ENCODE data around the gene AGBL1.

- TF ChIP-seq POLR2AphosphoS5 (IDR thresholded peaks at IDR 0.05) (no peak), CTCF (IDR thresholded peaks at IDR 0.05) (no peak), POLR2A (IDR thresholded peaks at IDR 0.05) (no peak)
Observed at GRCh38 chr15:86328658-86329057, 249.0 kb downstream of the AGBL1 start.

Measured in prostate gland (tissue), 2 donors.